AG09319 (cell line): ENCODE measurements around the gene RAET1E.
A peak's percentile ranks its signal among the peaks of the same experiment; 100 is the strongest.
"Not testable (repeated sequence)": the region's sequence is repeated elsewhere in the genome, so short reads cannot be mapped to it uniquely, and the experiment has no call there.

Experiments used
- DNase-seq: peaks from one replicate; pipeline ENCODE4 v3.0.0-alpha.2; 2010; ENCODE audit warnings: low read depth; ENCODE audit errors: extremely low read depth
- TF ChIP-seq, protein P1 (sequence below): IDR thresholded peaks from 2 replicates; pipeline ENCODE4 v1.5.1; 2011; ENCODE audit warnings: low read depth, mild to moderate bottlenecking, inconsistent platforms, low read length, moderate library complexity

Gene RAET1E

DNA sequence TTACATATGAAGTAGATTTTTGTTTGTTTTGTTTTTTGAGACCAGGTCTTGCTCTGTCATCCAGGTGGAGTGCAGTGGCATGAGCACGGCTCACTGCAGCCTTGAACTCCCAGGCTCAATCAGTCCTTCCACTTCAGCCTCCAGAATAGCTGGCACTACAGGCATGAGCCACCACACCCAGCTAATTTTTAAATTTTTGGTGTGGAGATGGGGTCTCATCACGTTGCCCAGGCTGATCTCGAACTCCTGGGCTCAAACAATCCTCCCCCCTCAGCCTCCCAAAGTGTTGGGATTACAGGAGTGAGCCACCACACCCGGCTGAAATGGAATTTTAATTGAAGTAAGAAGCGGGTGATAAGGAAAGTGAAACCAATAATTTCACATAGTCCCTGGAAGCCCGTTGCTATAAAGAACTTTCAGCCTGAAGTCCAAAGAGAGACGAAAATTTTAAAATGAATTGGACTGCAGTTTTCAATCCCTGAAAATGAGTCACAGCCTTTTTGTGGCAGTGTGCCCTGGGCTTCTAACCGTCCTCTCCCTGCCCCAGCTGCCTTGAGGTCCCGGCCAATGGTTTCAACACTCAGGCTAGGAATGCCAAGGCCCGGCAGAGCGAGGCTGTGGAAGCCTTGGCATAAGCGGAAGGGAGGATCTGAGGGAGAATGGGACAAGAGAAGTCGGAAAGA lies 757 bp downstream of the RAET1E start:
- DNase-seq: peak; percentile 88
- TF ChIP-seq, protein P1, sequence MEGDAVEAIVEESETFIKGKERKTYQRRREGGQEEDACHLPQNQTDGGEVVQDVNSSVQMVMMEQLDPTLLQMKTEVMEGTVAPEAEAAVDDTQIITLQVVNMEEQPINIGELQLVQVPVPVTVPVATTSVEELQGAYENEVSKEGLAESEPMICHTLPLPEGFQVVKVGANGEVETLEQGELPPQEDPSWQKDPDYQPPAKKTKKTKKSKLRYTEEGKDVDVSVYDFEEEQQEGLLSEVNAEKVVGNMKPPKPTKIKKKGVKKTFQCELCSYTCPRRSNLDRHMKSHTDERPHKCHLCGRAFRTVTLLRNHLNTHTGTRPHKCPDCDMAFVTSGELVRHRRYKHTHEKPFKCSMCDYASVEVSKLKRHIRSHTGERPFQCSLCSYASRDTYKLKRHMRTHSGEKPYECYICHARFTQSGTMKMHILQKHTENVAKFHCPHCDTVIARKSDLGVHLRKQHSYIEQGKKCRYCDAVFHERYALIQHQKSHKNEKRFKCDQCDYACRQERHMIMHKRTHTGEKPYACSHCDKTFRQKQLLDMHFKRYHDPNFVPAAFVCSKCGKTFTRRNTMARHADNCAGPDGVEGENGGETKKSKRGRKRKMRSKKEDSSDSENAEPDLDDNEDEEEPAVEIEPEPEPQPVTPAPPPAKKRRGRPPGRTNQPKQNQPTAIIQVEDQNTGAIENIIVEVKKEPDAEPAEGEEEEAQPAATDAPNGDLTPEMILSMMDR: no peak

DNA sequence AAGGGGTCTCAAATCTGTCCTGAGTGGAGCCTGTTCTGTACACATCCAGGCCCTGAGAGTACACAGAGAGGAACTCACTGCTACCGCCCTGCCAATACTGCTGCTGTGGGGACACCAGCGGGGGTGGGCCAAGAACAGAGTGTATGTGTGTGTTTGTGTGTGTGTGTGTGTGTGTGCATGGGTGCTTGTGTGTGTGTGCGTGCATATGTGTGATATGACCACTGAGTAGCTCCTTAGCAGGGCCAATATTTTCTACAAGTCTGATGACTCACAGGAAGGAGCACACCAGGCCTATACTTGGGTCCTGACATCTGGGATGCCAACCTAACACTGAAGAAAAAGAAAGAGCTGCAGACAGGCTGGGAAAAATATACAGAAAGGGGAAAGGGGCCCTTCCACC lies 1.4 kb downstream of the RAET1E start:
- no peak for DNase-seq
- TF ChIP-seq, protein P1: no peak

DNA sequence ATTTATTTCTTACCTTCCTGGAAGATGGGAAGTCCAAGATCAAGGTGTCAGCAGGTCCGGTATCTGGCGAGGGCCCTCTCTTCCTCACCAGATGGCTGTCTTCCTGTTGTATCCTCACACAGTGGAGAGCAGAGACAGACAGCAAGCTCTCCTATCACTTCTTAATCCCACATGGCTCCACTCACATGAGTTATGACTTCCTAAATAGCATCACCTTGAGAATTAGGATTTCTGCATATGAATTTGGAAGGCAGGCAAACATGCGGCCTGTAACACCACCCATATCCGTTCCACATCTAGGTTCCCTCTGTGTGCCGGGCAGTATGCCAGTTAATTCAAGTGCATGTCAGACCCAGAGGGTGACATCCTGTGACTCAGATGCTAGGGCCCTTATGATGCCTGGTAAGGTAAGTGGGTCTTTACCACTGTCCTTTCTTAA lies 2.1 kb downstream of the RAET1E start:
- TF ChIP-seq, protein P1: no peak
- no peak for DNase-seq

DNA sequence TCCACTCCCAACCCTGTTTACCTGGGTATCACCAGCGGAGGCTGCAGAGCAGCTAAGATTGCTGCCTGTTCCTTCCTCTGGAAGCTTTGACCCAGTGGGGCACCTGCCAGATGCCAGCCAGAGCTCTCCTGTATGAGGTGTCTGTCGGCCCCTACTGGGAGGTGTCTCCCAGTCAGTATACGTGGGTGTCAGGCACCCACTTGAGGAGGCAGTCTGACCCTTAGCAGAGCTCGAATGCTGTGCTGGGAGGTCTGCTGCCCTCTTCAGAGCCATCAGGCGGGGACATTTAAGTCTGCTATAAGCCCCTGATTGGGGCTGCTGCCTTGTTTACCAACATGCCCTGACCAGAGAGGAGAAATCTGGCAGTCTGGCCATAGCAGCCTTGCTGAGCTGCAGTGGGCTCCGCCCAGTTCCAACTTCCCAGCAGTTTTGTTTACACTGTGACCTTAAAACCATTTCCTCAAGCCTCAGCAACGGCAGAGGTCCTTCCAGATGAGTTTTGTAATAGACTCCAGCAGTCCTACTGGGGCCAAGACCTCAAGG lies 2.8 kb downstream of the RAET1E start:
- DNase-seq: peak; percentile 83
- TF ChIP-seq, protein P1: peak; percentile 11

DNA sequence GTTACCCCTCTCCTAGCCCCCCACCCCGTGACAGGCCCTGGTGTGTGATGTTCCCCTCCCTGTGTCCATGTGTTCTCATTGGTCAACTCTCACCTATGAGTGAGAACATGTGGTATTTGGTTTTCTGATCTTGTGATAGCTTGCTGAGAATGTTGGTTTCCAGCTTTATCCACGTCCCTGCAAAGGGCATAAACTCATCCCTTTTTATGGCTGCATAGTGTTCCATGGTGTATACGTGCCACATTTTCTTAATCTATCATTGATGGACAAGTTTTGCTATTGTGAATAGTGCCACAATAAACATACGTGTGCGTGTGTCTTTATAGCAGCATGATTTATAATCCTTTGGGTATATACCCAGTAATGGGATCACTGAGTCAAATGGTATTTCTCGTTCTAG lies 6.0 kb downstream of the RAET1E start:
- not testable (repeated sequence) for DNase-seq

DNA sequence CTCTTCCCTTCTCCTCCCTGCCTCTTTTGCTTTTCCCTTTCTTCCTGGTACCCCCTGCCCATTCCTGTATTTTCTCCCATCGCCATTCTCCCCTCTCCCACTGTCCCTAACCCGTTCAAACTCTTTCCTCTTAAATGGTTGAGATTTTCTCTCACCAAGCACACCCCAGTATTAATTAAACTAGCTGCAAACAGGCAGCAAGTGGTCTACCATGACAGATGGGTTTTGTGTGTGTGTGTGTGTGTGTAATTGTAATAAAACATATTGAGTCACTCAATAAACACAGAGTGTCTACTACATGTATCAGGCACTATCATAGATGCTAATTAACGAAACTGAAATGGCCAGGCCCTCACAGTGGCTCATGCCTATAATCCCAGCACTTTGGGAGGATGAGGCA lies 6.7 kb downstream of the RAET1E start:
- TF ChIP-seq, protein P1: no peak
- DNase-seq: no peak

DNA sequence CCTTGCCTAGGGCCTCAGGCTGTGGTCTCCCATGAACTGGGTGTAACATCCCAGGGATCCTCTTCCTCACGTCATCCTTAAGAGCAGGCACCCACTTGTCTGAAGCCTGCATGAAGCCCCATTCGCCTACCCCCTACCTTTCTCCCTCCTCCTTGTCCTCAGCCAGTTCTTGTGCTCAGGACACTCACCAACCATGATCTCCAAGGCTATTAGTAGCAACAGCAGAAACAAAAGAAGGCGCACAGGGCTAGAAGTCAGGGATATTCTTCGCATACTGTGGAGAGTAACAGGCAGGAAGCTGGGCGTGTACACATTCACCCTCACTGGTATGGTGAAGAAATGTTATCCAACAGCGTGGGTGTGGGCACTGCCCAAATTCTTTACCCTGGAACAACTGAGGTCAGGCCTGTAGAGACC lies 7.3 kb downstream of the RAET1E start:
- no peak for DNase-seq
- TF ChIP-seq, protein P1: no peak

DNA sequence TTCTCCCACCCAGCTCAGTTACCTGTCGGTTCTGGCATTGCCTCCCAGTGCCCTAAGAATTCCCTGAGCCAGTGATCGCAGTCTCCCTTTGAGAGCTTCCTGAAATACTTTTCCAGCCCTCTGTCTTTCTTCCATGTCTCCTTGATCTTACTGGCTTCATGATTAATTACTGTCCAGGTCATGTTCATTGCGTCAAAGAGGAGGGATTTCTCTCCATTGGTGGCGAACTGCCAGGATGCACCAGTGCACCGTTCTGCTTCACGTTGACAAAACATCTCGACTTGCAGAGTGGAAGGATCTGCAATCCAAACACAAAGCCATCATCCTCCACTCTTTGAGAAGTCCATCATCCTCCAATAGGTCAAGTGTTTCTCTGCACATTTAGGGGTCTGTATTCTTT lies 8.6 kb downstream of the RAET1E start:
- TF ChIP-seq, protein P1: no peak
- no peak for DNase-seq
